Measurements from ENCODE around the gene ABCB6. TPM values are rescaled to one million over a fixed set of nuclear protein-coding genes. Genes with fewer than 3 reads are reported as not detected.

ABCB6 gene
- total RNA-seq, 2 donors from 2014 or later: 2.6 to 6.6 TPM

DNA sequence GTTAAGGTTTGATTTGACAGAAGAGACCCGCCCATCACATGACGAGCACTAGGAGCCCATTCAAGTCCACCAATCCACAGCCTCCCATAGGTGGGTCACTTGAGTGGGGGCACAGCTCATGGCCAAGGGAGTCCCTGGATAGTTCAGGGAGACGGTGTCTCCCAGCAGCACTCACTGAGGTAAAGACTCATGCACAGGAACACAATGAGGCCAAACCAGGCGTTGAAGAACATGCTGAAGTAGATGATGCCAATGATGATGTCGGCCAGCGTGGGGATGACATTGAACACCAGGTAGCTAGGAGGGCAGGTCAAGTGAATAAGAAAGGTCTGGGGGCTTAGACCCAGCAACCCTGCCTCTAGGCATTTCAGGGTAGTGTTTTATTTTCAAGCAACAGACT, 4.0 kb downstream of the ABCB6 start:
- no peak overlapping the region for H3K27ac Mint-ChIP-seq
- H3K36me3 Mint-ChIP-seq (ENCODE audit: low read depth): no peaks in the 10 kb centered on the region

GRCh38 chr2:219214141-219214540, 4.6 kb downstream of the ABCB6 start:
- Mint-ChIP-seq H3K27me3 (no peaks in the 10 kb centered on the region), H3K27ac (no peak overlapping the region), H3K36me3 (ENCODE audit: low read depth) (no peaks in the 10 kb centered on the region), H3K4me1 (peaks cover 14% of the 10 kb centered on the region), H3K4me3 (no peak overlapping the region)
- no peak for DNase-seq
- no peaks in the 10 kb centered on the region for H3K9me3 ChIP-seq (ENCODE audit: control insufficient read depth, low read length, poor library complexity, severe bottlenecking)
- ATAC-seq: no peak

More for the DNA sequence above, 4.0 kb downstream of the ABCB6 start:
- DNase-seq: no peak
- Mint-ChIP-seq H3K4me1 (peaks cover 11% of the 10 kb centered on the region), H3K27me3 (no peaks in the 10 kb centered on the region), H3K4me3 (no peak overlapping the region)
- ATAC-seq: no peak
- H3K9me3 ChIP-seq (ENCODE audit: control insufficient read depth, low read length, poor library complexity, severe bottlenecking): no peaks in the 10 kb centered on the region

- H3K4me1 Mint-ChIP-seq: peaks cover 15% of the 10 kb centered on the region
- no peak overlapping the region for H3K27ac Mint-ChIP-seq
- no peak overlapping the region for H3K4me3 Mint-ChIP-seq
- no peak for ATAC-seq
- H3K36me3 Mint-ChIP-seq (ENCODE audit: low read depth): no peaks in the 10 kb centered on the region
- no peaks in the 10 kb centered on the region for H3K9me3 ChIP-seq (ENCODE audit: control insufficient read depth, low read length, poor library complexity, severe bottlenecking)
- no peaks in the 10 kb centered on the region for H3K27me3 Mint-ChIP-seq
- DNase-seq: no peak
Measured at GRCh38 chr2:219213486-219214071, 5.2 kb downstream of the ABCB6 start.

GRCh38 chr2:219213026-219213415, 5.7 kb downstream of the ABCB6 start:
- H3K9me3 ChIP-seq (ENCODE audit: control insufficient read depth, low read length, poor library complexity, severe bottlenecking): no peaks in the 10 kb centered on the region
- H3K27ac Mint-ChIP-seq: no peak overlapping the region
- no peaks in the 10 kb centered on the region for H3K27me3 Mint-ChIP-seq
- DNase-seq (no peak), ATAC-seq (no peak)
- H3K4me1 Mint-ChIP-seq: peaks cover 19% of the 10 kb centered on the region
- no peaks in the 10 kb centered on the region for H3K36me3 Mint-ChIP-seq (ENCODE audit: low read depth)
- H3K4me3 Mint-ChIP-seq: no peak overlapping the region

DNA sequence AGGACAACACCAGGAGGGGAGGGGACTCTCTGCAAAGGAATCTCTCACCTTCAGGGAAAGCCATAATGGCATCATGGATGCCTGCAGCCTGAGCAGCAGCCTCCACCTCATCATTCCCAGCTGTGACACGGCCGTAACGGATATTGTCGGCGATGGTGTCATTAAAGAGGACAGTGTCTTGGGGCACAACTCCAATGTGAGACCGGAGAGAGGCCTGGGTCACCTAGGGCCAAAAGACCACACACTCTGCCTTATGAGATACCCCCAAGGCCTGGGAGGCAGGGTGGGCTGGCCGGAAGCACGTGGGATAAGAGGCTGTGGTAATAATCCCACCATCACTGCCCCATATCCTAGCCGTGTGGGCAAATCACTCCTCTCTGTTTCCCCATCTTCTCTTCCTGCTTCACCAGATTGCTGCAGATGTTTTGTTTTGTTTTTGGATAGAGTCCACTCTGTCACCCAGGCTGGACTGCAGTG, 7.8 kb downstream of the ABCB6 start:
- peak overlapping the region; percentile 94 for H3K27ac Mint-ChIP-seq
- ATAC-seq: no peak
- H3K36me3 Mint-ChIP-seq (ENCODE audit: low read depth): no peaks in the 10 kb centered on the region
- peak overlapping the region; percentile 63 for H3K4me3 Mint-ChIP-seq
- H3K4me1 Mint-ChIP-seq: peaks cover 20% of the 10 kb centered on the region
- no peak for DNase-seq
- no peaks in the 10 kb centered on the region for H3K9me3 ChIP-seq (ENCODE audit: control insufficient read depth, low read length, poor library complexity, severe bottlenecking)
- H3K27me3 Mint-ChIP-seq: no peaks in the 10 kb centered on the region

GRCh38 chr2:219210196-219210885, 8.4 kb downstream of the ABCB6 start:
- Mint-ChIP-seq H3K27ac (peak overlapping the region; percentile 94), H3K4me3 (no peak overlapping the region), H3K36me3 (ENCODE audit: low read depth) (no peaks in the 10 kb centered on the region), H3K27me3 (no peaks in the 10 kb centered on the region), H3K4me1 (peaks cover 20% of the 10 kb centered on the region)
- no peak for ATAC-seq
- DNase-seq: no peak
- H3K9me3 ChIP-seq (ENCODE audit: control insufficient read depth, low read length, poor library complexity, severe bottlenecking): no peaks in the 10 kb centered on the region

- H3K27ac Mint-ChIP-seq: peak overlapping the region; percentile 94
- H3K36me3 Mint-ChIP-seq (ENCODE audit: low read depth): no peaks in the 10 kb centered on the region
- ATAC-seq (no peak), DNase-seq (no peak)
- peaks cover 20% of the 10 kb centered on the region for H3K4me1 Mint-ChIP-seq
- H3K9me3 ChIP-seq (ENCODE audit: control insufficient read depth, low read length, poor library complexity, severe bottlenecking): no peaks in the 10 kb centered on the region
- H3K27me3 Mint-ChIP-seq: no peaks in the 10 kb centered on the region
- peak overlapping the region; percentile 21 for H3K4me3 Mint-ChIP-seq
Measured at GRCh38 chr2:219209236-219210195, 9.2 kb downstream of the ABCB6 start.

- H3K4me1 Mint-ChIP-seq: peaks cover 20% of the 10 kb centered on the region
Measured at GRCh38 chr2:219207884-219208740, 10.6 kb downstream of the ABCB6 start.

GRCh38 chr2:219207134-219207883, 11.4 kb downstream of the ABCB6 start:
- Mint-ChIP-seq H3K27me3 (no peaks in the 10 kb centered on the region), H3K4me3 (peak overlapping the region; percentile 91), H3K4me1 (peaks cover 20% of the 10 kb centered on the region), H3K36me3 (ENCODE audit: low read depth) (no peaks in the 10 kb centered on the region), H3K27ac (peak overlapping the region; percentile 94)
- ATAC-seq: no peak
- H3K9me3 ChIP-seq (ENCODE audit: control insufficient read depth, low read length, poor library complexity, severe bottlenecking): no peaks in the 10 kb centered on the region
- DNase-seq: no peak

More at GRCh38 chr2:219207884-219208740, 10.6 kb downstream of the ABCB6 start:
- DNase-seq: no peak
- Mint-ChIP-seq H3K36me3 (ENCODE audit: low read depth) (no peaks in the 10 kb centered on the region), H3K4me3 (peak overlapping the region; percentile 91), H3K27me3 (no peaks in the 10 kb centered on the region), H3K27ac (peak overlapping the region; percentile 94)
- no peak for ATAC-seq
- H3K9me3 ChIP-seq (ENCODE audit: control insufficient read depth, low read length, poor library complexity, severe bottlenecking): no peaks in the 10 kb centered on the region

DNA sequence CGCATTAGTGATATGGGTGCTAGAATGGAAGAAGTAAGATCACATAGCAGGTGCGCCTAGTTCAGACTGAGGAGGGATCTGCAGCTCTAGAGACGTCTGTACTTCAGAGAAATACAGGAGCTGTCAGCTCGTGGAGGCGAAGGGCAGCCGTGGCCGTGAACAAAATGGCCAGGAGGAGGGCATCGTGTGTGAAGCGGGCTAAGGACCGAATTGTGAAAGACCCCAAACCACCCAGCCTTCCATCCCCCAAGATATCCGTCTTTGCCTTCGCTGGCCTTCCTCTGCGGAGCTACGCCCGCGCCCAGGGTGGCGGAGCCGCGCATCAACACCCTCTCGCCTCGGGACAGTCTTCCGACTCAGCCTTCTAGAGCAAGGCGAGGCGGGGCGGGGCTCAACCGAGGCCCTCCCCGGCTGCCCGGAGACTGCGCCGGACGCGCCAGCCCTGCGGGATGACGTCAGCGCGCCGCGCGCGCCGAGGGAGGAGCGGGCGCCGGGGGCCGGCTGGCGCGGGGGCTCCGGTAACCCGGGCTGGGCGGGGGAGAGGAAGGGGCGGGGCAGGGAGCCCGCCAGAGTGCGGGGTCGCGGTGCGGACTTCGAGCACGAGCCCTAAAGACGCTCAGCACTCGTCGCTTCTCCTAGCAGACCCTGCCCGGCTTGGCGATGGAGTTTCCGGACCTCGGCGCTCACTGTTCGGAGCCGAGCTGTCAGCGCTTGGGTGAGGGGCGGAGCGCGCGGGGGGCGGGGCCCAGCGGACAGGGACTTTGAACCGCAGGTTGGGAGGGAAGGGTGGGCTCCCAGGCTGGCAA, 12.2 kb downstream of the ABCB6 start, which contains the start of gene ZFAND2B:
Gene ZFAND2B (plus strand): TSS at position 455 of the 806 bp plus-strand sequence. CDS start 206 bp downstream, at position 661.
- no peaks in the 10 kb centered on the region for H3K9me3 ChIP-seq (ENCODE audit: control insufficient read depth, low read length, poor library complexity, severe bottlenecking)
- peak within 1 kb of the TSS; percentile 94 for H3K27ac Mint-ChIP-seq
- H3K4me1 Mint-ChIP-seq: peaks cover 20% of the 10 kb centered on the region
- H3K27me3 Mint-ChIP-seq: no peaks in the 10 kb centered on the region
- DNase-seq: peak; percentile 95 to 98 (median 95)
- no peaks in the 10 kb centered on the region for H3K36me3 Mint-ChIP-seq (ENCODE audit: low read depth)
- peak; percentile 95 for ATAC-seq
- H3K4me3 Mint-ChIP-seq: peak within 1 kb of the TSS; percentile 91

GRCh38 chr2:219205981-219206327, 12.8 kb downstream of the ABCB6 start:
- Mint-ChIP-seq H3K4me1 (peaks cover 16% of the 10 kb centered on the region), H3K36me3 (ENCODE audit: low read depth) (no peaks in the 10 kb centered on the region), H3K27ac (peak overlapping the region; percentile 91), H3K4me3 (peak overlapping the region; percentile 91), H3K27me3 (peaks cover 1% of the 10 kb centered on the region)
- H3K9me3 ChIP-seq (ENCODE audit: control insufficient read depth, low read length, poor library complexity, severe bottlenecking): no peaks in the 10 kb centered on the region
- DNase-seq (no peak), ATAC-seq (no peak)

All from T-helper 17 cell (primary cell).